Progenitor cell of endocrine pancreas (in vitro differentiated cells): ENCODE measurements around the gene EFL1. TPM values are rescaled to one million over a fixed set of nuclear protein-coding genes. Genes with fewer than 3 reads are reported as not detected.
A peak's percentile ranks its signal among the peaks of the same experiment; 100 is the strongest.

Experiments used
- DNase-seq: peaks from one replicate; pipeline ENCODE4 v3.0.0; 2021; ENCODE audit warnings: low spot score; ENCODE audit not compliant: unreplicated experiment
- H3K27ac Mint-ChIP-seq: 2 replicates; pipeline ENCODE4 v1.8.0; 2021; ENCODE audit warnings: mild to moderate bottlenecking, moderate library complexity, mixed read lengths
- H3K27me3 Mint-ChIP-seq: 2 replicates; pipeline ENCODE4 v1.8.0; 2021; ENCODE audit warnings: mixed read lengths
- H3K36me3 Mint-ChIP-seq: 2 replicates; pipeline ENCODE4 v1.8.0; 2022; ENCODE audit warnings: mixed read lengths; ENCODE audit not compliant: insufficient read depth
- H3K4me1 Mint-ChIP-seq: 2 replicates; pipeline ENCODE4 v1.8.0; 2021; ENCODE audit warnings: low read depth, mixed read lengths
- H3K4me3 Mint-ChIP-seq: 2 replicates; pipeline ENCODE4 v1.8.0; 2021; ENCODE audit warnings: low read depth, mild to moderate bottlenecking, moderate library complexity, mixed read lengths
- H3K9me3 Mint-ChIP-seq: 2 replicates; pipeline ENCODE4 v1.8.0; 2021; ENCODE audit warnings: low read depth, mixed read lengths
- CTCF ChIP-seq: fragments of 200-600 bp; sonication (generic); IDR thresholded peaks from one replicate; pipeline ENCODE4 v1.5.0; 2021; ENCODE audit warnings: antibody characterized with exemption, mild to moderate bottlenecking; ENCODE audit not compliant: unreplicated experiment
- total RNA-seq: library from RNA; stranded (reverse); gene quantifications from 2 replicates; pipeline ENCODE4 v1.2.1, GENCODE V29; 2021

EFL1 gene
- total RNA-seq, 1 donor from 2014 or later = 31.1 TPM

- H3K27ac Mint-ChIP-seq = no peak overlapping the region
- no peak for TF ChIP-seq CTCF
- no peak overlapping the region for H3K4me3 Mint-ChIP-seq
- H3K27me3 Mint-ChIP-seq = peaks cover 8% of the 10 kb centered on the region
- no peaks in the 10 kb centered on the region for H3K36me3 Mint-ChIP-seq
- peaks cover 3% of the 10 kb centered on the region for H3K9me3 Mint-ChIP-seq
- H3K4me1 Mint-ChIP-seq = peaks cover 6% of the 10 kb centered on the region
- no peak for DNase-seq
These were observed 168.7 kb downstream of the EFL1 start for GRCh38 chr15:82093774-82094211.

GRCh38 chr15:82093325-82093724 is 169.2 kb downstream of the EFL1 start:
- H3K4me3 Mint-ChIP-seq = no peak overlapping the region

GRCh38 chr15:82091636-82092140 is 170.8 kb downstream of the EFL1 start:
- no peak for TF ChIP-seq CTCF
- H3K4me3 Mint-ChIP-seq = no peak overlapping the region
- H3K27ac Mint-ChIP-seq = no peak overlapping the region
- H3K4me1 Mint-ChIP-seq = peaks cover 6% of the 10 kb centered on the region
- DNase-seq = no peak
- peaks cover 7% of the 10 kb centered on the region for H3K27me3 Mint-ChIP-seq
- H3K36me3 Mint-ChIP-seq = no peaks in the 10 kb centered on the region
- H3K9me3 Mint-ChIP-seq = peaks cover 3% of the 10 kb centered on the region

More at GRCh38 chr15:82093325-82093724, 169.2 kb downstream of the EFL1 start:
- Mint-ChIP-seq H3K27me3 (peaks cover 7% of the 10 kb centered on the region), H3K36me3 (no peaks in the 10 kb centered on the region), H3K9me3 (peaks cover 3% of the 10 kb centered on the region), H3K27ac (no peak overlapping the region), H3K4me1 (peaks cover 6% of the 10 kb centered on the region)
- no peak for DNase-seq
- TF ChIP-seq CTCF = no peak

- no peaks in the 10 kb centered on the region for H3K36me3 Mint-ChIP-seq
- no peak overlapping the region for H3K4me3 Mint-ChIP-seq
- peaks cover 18% of the 10 kb centered on the region for H3K27me3 Mint-ChIP-seq
- no peak for DNase-seq
- peaks cover 6% of the 10 kb centered on the region for H3K4me1 Mint-ChIP-seq
- H3K9me3 Mint-ChIP-seq = no peaks in the 10 kb centered on the region
- TF ChIP-seq CTCF = no peak
- no peak overlapping the region for H3K27ac Mint-ChIP-seq
These were observed 176.1 kb downstream of the EFL1 start for GRCh38 chr15:82086243-82086995.

GRCh38 chr15:82081914-82082762 is 180.4 kb downstream of the EFL1 start:
- peak; percentile 20 for TF ChIP-seq CTCF
- DNase-seq = no peak
- peaks cover 20% of the 10 kb centered on the region for H3K27me3 Mint-ChIP-seq
- H3K27ac Mint-ChIP-seq = no peak overlapping the region
- H3K4me1 Mint-ChIP-seq = no peaks in the 10 kb centered on the region
- no peaks in the 10 kb centered on the region for H3K36me3 Mint-ChIP-seq
- H3K4me3 Mint-ChIP-seq = no peak overlapping the region
- H3K9me3 Mint-ChIP-seq = no peaks in the 10 kb centered on the region
